Fibroblast of lung (primary cell): ENCODE measurements around the gene TPX2. TPM values are rescaled to one million over a fixed set of nuclear protein-coding genes. Genes with fewer than 3 reads are reported as not detected.

Experiments used
- DNase-seq, 2 donors: peaks; one replicate each; pipeline versions ENCODE4 v3.0.0 to v3.0.0-alpha.2; 2010; ENCODE audit warnings: low read depth in 2 of 2
- H2AFZ ChIP-seq: 2 replicates; pipeline ENCODE4 v1.5.1; 2012; ENCODE audit warnings: low read length, control low read depth, inconsistent platforms
- H3K27ac ChIP-seq: 2 replicates; pipeline ENCODE4 v1.5.1; 2011; ENCODE audit warnings: low read length, control low read depth; ENCODE audit not compliant: insufficient read depth
- H3K27me3 ChIP-seq: 2 replicates; pipeline ENCODE4 v1.5.1; 2011; ENCODE audit warnings: mild to moderate bottlenecking, low read length; ENCODE audit not compliant: control insufficient read depth, insufficient read depth
- H3K36me3 ChIP-seq: 2 replicates; pipeline ENCODE4 v1.5.1; 2011; ENCODE audit warnings: low read length; ENCODE audit not compliant: control insufficient read depth, insufficient read depth
- H3K4me1 ChIP-seq: 2 replicates; pipeline ENCODE4 v1.5.1; 2011; ENCODE audit warnings: low read length; ENCODE audit not compliant: control insufficient read depth, insufficient read depth; ENCODE audit errors: extremely low read depth
- H3K4me2 ChIP-seq: 2 replicates; pipeline ENCODE4 v1.5.1; 2011; ENCODE audit warnings: low read length, control low read depth; ENCODE audit not compliant: insufficient read depth; ENCODE audit errors: extremely low read depth
- H3K4me3 ChIP-seq, 4 experiments: fragments of 200-600 bp in 1 of 4; sonication (generic) in 1 of 4; replicated peaks in 1 of 4; 2 replicates each; pipeline ENCODE4 v1.5.1; 2011 to 2016; ENCODE audit warnings: low read length in 4 of 4, low read depth in 3 of 4, mild to moderate bottlenecking in 3 of 4, control low read depth in 2 of 4, inconsistent platforms in 1 of 4, mixed read lengths in 1 of 4; ENCODE audit not compliant: insufficient read depth in 1 of 4; ENCODE audit errors: control extremely low read depth in 1 of 4
- H3K79me2 ChIP-seq: 2 replicates; pipeline ENCODE4 v1.5.1; 2012; ENCODE audit warnings: mild to moderate bottlenecking, low read length, inconsistent platforms; ENCODE audit not compliant: control insufficient read depth, insufficient read depth
- H3K9ac ChIP-seq: 2 replicates; pipeline ENCODE4 v1.5.1; 2011; ENCODE audit warnings: mild to moderate bottlenecking, low read length, control low read depth; ENCODE audit not compliant: insufficient read depth
- H3K9me3 ChIP-seq: 2 replicates; pipeline ENCODE4 v1.5.1; 2012; ENCODE audit warnings: low read depth, low read length; ENCODE audit not compliant: control insufficient read depth, insufficient read depth
- H4K20me1 ChIP-seq: 2 replicates; pipeline ENCODE4 v1.5.1; 2011; ENCODE audit warnings: low read length; ENCODE audit not compliant: control insufficient read depth, insufficient read depth; ENCODE audit errors: extremely low read depth
- CTCF ChIP-seq, 2 donors: IDR thresholded peaks in 1 of 2; conservative IDR thresholded peaks in 1 of 2; 1 replicate in 1 of 2; 2 replicates in 1 of 2; pipeline ENCODE4 v1.5.1; 2011 to 2012; ENCODE audit warnings: low read length in 2 of 2, control low read depth in 1 of 2, inconsistent platforms in 1 of 2, low read depth in 1 of 2, mild to moderate bottlenecking in 1 of 2
- EZH2 ChIP-seq: IDR thresholded peaks from 2 replicates; pipeline ENCODE4 v1.5.1; 2012; ENCODE audit warnings: low read length, control low read depth, mild to moderate bottlenecking; ENCODE audit errors: missing control alignments
- polyA plus RNA-seq, 2 donors: library from polyadenylated mRNA; depleted of rRNA in 1 of 2; stranded (reverse) in 1 of 2; unstranded in 1 of 2; fragments of >200 nt; gene quantifications; 2 replicates each; pipeline ENCODE4 v1.2.1, GENCODE V29; 2011 to 2012; ENCODE audit warnings: missing spikeins in 1 of 2
- total RNA-seq: library from RNA; depleted of rRNA; stranded (reverse); fragments of >200 nt; gene quantifications from 2 replicates; pipeline ENCODE4 v1.2.1, GENCODE V29; 2014

TPX2 gene
- total and polyA plus RNA-seq, 2 donors (not counting 1 experiment from before 2014, with no cell fraction given), result 19.9 to 21.0 TPM

DNA sequence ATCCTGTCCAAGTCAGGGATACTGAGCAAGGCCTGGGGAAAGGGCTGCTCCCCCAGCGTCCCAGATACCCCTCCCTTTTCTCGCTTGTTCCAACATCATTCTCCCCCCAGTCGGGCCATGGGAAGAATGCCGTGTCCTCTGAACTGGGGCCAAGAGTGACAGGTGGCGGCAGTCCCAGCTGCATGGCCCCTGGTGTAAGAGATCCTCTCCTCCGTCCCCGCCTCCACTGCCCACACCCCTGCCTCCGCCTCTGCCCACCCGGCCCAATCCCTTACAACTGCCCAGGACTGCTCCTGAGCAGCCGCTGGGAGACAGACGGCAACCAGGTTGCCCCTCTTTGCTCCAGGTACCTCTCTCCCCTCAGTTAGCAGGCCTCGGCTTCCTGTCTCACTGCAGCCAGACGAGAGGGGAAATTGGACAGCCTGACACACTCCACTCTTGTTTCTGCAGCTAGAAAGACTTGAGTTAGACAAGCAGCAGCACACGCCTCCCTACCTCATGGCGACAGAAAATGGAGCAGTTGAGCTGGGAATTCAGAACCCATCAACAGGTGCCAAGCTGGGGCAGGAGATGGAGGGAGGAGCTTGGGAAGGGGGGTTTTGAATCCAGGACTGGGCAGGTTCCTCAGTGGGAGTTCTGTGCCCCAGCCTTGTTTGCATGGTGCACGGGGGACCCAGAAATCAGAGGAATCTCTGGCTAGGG, 80.1 kb downstream of the TPX2 start, which contains the start of gene MYLK2:
MYLK2 (plus strand) TSS at position 274 of the 702 bp plus-strand sequence; CDS start at position 499, 225 bp downstream.
- Histone ChIP-seq H3K79me2 (no peaks in the 10 kb centered on the region), H3K9ac (no peak within 1 kb of the TSS), H3K27me3 (no peaks in the 10 kb centered on the region), H3K4me2 (no peak within 1 kb of the TSS), H3K4me1 (peaks cover 2% of the 10 kb centered on the region), H4K20me1 (no peaks in the 10 kb centered on the region), H3K36me3 (no peaks in the 10 kb centered on the region), H3K27ac (no peak within 1 kb of the TSS), H3K9me3 (no peaks in the 10 kb centered on the region), H2AFZ (no peak within 1 kb of the TSS), H3K4me3 (no peak within 1 kb of the TSS)
- TF ChIP-seq CTCF (conservative IDR thresholded peaks at IDR 0.05 in 1 of 2, IDR thresholded peaks at IDR 0.05 in 1 of 2; ENCODE audit: low read depth in 1 of 2, low read length in 2 of 2) (no peak), EZH2 (no peak)
- DNase-seq, result no peak

DNA sequence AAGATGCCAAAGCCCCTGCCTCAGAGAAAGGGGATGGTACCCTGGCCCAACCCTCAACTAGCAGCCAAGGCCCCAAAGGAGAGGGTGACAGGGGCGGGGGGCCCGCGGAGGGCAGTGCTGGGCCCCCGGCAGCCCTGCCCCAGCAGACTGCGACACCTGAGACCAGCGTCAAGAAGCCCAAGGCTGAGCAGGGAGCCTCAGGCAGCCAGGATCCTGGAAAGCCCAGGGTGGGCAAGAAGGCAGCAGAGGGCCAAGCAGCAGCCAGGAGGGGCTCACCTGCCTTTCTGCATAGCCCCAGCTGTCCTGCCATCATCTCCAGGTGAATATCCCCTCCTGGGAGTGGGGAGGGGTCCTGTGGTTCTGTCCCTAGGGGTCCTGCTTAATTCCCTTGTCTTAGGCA, 81.1 kb downstream of the TPX2 start:
- Histone ChIP-seq H4K20me1 (no peaks in the 10 kb centered on the region), H3K4me1 (peaks cover 2% of the 10 kb centered on the region), H3K27ac (no peak overlapping the region), H3K36me3 (no peaks in the 10 kb centered on the region), H2AFZ (no peak overlapping the region), H3K4me3 (no peak overlapping the region), H3K27me3 (no peaks in the 10 kb centered on the region), H3K9me3 (no peaks in the 10 kb centered on the region), H3K9ac (no peak overlapping the region), H3K4me2 (no peak overlapping the region), H3K79me2 (no peaks in the 10 kb centered on the region)
- no peak for DNase-seq
- no peak for TF ChIP-seq EZH2

GRCh38 chr20:31821427-31821826, 82.3 kb downstream of the TPX2 start:
- H3K4me2 ChIP-seq, result no peak overlapping the region
- no peak for TF ChIP-seq CTCF (conservative IDR thresholded peaks at IDR 0.05 in 1 of 2, IDR thresholded peaks at IDR 0.05 in 1 of 2; ENCODE audit: low read depth in 1 of 2, low read length in 2 of 2)
- no peak for TF ChIP-seq EZH2

More at GRCh38 chr20:31821427-31821826, 82.3 kb downstream of the TPX2 start:
- H3K79me2 ChIP-seq, result no peaks in the 10 kb centered on the region
- H3K4me3 ChIP-seq, result no peak overlapping the region
- no peak for DNase-seq
- no peaks in the 10 kb centered on the region for H3K4me1 ChIP-seq
- H3K36me3 ChIP-seq, result no peaks in the 10 kb centered on the region
- H3K27ac ChIP-seq, result no peak overlapping the region
- no peaks in the 10 kb centered on the region for H4K20me1 ChIP-seq
- H2AFZ ChIP-seq, result no peak overlapping the region
- no peaks in the 10 kb centered on the region for H3K9me3 ChIP-seq
- H3K9ac ChIP-seq, result no peak overlapping the region
- H3K27me3 ChIP-seq, result no peaks in the 10 kb centered on the region
